Measurements from ENCODE around the gene SPATA13.
"Not testable (repeated sequence)": the region's sequence is repeated elsewhere in the genome, so short reads cannot be mapped to it uniquely, and the experiment has no call there.

Gene SPATA13

DNA sequence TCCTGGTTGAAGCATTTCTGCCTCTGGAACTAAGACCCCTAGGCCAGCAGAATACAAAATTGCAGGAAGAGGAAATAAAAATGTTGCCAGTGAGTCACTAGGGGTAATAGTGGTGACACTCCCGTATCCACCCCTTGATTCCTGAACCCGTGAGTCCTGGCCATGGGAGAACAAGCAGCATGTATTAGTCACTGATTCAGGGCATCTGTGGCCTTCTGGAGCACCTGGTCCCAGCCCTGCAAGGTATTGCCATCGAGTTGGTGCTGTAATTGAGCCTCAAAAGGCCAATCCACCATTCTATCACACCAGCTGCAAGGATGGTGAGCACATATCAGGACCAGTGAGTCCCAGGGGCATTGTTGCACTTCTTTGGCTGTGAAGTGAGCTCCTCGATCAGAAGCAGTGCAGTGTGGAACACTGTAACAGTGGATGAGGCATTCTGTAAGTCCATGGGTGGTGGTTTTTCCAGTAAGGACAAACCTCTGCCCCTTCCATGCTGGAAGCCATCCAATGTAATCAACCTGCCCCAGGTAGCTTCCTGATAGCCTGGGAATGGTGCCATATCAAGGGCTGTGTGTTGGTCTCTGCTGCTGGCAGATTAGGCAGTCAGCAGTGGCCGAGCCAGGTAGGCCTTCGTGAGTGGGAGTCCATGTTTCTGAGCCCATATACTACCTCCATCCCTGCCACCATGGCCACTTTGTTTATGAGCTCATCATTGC lies 188.4 kb downstream of the SPATA13 start:
- Histone ChIP-seq H3K27me3 (no peaks in the 10 kb centered on the region), H4K20me1 (no peaks in the 10 kb centered on the region), H3K27ac (no peak overlapping the region), H3K4me1 (peaks cover 0 to 9% (median 0%) of the 10 kb centered on the region in 10 experiments; a peak in 2 of 20 replicates), H3K9me3 (replicated peaks in 1 of 11) (no peaks in the 10 kb centered on the region), H3K4me2 (peak overlapping the region in 1 of 11 experiments; percentile 11; a peak in 1 of 22 replicates), H3K36me3 (no peaks in the 10 kb centered on the region), H3K4me3 (no peak overlapping the region), H3K9ac (no peak overlapping the region)
- TF ChIP-seq Cebpa-rat (IDR thresholded peaks at IDR 0.05) = no peak

- H3K4me1 ChIP-seq = not testable (repeated sequence)
Observed at GRCh38 chr13:24349778-24350664, 189.5 kb downstream of the SPATA13 start.

DNA sequence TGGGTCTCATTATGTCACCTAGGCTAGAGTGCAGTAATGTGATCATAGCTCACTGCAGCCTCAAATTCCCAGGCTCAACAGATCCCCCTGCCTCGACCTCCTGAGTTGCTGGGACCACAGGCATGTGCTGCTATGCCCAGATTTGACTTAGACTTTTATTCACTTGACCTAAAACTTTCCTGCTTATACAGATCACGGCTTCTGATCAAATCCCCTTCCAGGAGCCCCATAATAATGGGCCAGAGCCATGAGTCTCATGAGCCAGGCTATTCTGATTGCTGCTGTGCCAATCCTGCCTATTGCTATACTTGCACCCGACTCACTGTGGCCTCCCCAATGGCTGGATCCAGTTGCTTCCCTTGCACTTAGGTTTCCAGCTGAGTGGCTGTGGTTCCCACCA lies 190.9 kb downstream of the SPATA13 start:
- H3K4me1 ChIP-seq = peaks cover 0 to 9% (median 0%) of the 10 kb centered on the region in 10 experiments; a peak in 2 of 20 replicates
- no peak for TF ChIP-seq Cebpa-rat (IDR thresholded peaks at IDR 0.05)
- H3K27ac ChIP-seq = no peak overlapping the region
- H3K4me3 ChIP-seq = no peak overlapping the region
- no peaks in the 10 kb centered on the region for H3K27me3 ChIP-seq
- no peaks in the 10 kb centered on the region for H4K20me1 ChIP-seq
- H3K9ac ChIP-seq = no peak overlapping the region
- no peaks in the 10 kb centered on the region for H3K36me3 ChIP-seq
- H3K4me2 ChIP-seq = no peak overlapping the region
- H3K9me3 ChIP-seq (replicated peaks in 1 of 11) = no peaks in the 10 kb centered on the region

More at GRCh38 chr13:24349778-24350664, 189.5 kb downstream of the SPATA13 start:
- H3K4me2 ChIP-seq; H4K20me1 ChIP-seq; H3K27ac ChIP-seq; H3K9ac ChIP-seq; H3K9me3 ChIP-seq (replicated peaks in 1 of 11); H3K27me3 ChIP-seq; H3K4me3 ChIP-seq; H3K36me3 ChIP-seq: not testable (repeated sequence)

- Histone ChIP-seq H3K27ac (no peak overlapping the region), H4K20me1 (no peaks in the 10 kb centered on the region), H3K4me3 (no peak overlapping the region), H3K4me1 (peaks cover 0 to 4% (median 0%) of the 10 kb centered on the region in 10 experiments; a peak in 2 of 20 replicates), H3K9ac (no peak overlapping the region), H3K4me2 (no peak overlapping the region), H3K36me3 (no peaks in the 10 kb centered on the region), H3K9me3 (replicated peaks in 1 of 11) (no peaks in the 10 kb centered on the region), H3K27me3 (no peaks in the 10 kb centered on the region)
- TF ChIP-seq Cebpa-rat (IDR thresholded peaks at IDR 0.05) = no peak
Observed at GRCh38 chr13:24353736-24354135, 193.2 kb downstream of the SPATA13 start.

GRCh38 chr13:24355103-24355502 lies 194.6 kb downstream of the SPATA13 start:
- TF ChIP-seq Cebpa-rat (IDR thresholded peaks at IDR 0.05) = no peak
- Histone ChIP-seq H3K27me3 (no peaks in the 10 kb centered on the region), H3K27ac (no peak overlapping the region), H3K9ac (no peak overlapping the region), H4K20me1 (no peaks in the 10 kb centered on the region), H3K4me3 (no peak overlapping the region), H3K4me1 (no peaks in the 10 kb centered on the region), H3K36me3 (no peaks in the 10 kb centered on the region), H3K4me2 (no peak overlapping the region), H3K9me3 (replicated peaks in 1 of 11) (no peaks in the 10 kb centered on the region)

- Histone ChIP-seq H3K4me2 (no peak overlapping the region), H3K4me1 (no peaks in the 10 kb centered on the region), H3K36me3 (no peaks in the 10 kb centered on the region), H3K9ac (no peak overlapping the region), H3K27ac (no peak overlapping the region), H4K20me1 (no peaks in the 10 kb centered on the region), H3K9me3 (replicated peaks in 1 of 11) (no peaks in the 10 kb centered on the region), H3K27me3 (no peaks in the 10 kb centered on the region), H3K4me3 (no peak overlapping the region)
- no peak for TF ChIP-seq Cebpa-rat (IDR thresholded peaks at IDR 0.05)
Observed at GRCh38 chr13:24356270-24356669, 195.8 kb downstream of the SPATA13 start.
